ENCODE results near the gene CDY1. TPM values are rescaled to one million over a fixed set of nuclear protein-coding genes. Genes with fewer than 3 reads are reported as not detected.
"Not testable (repeated sequence)": the region's sequence is repeated elsewhere in the genome, so short reads cannot be mapped to it uniquely, and the experiment has no call there.

CDY1 gene
- total RNA-seq (2014; rRNA removed; shearing (Covaris generic)) (not detected in 2 replicates), polyA plus RNA-seq (2016; fragmentation: Nextera tagmentation; extraction: Ambion mirVana) (not detected in 2 replicates)
- long read RNA-seq = 0 reads

DNA sequence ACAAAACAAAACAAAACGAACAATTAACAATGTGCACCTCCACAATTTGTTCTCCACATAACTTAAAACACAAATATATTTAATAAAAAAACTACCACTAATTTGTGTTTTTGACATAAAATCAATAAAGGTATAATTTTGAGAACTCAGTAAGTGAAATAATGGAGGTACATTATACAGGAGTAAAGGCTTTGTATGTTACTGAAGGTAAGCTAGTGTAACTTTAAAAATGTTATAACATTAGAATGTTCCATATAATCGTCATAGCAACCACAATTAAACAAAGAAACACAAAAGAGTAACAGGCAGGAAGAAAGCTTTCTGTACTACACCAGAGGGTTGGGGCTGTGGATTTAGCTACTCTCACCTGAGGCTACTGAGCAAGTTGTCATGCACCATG lies at the start of gene CDY1:
CDY1 (plus strand) TSS at position 301 of the 400 bp plus-strand sequence. CDS start 326 bp downstream, outside the sequence.
- H3K4me3 Mint-ChIP-seq; H3K36me3 Mint-ChIP-seq (ENCODE audit: low read depth); H4K20me1 ChIP-seq (replicated peaks; ENCODE audit: insufficient read depth); H3K79me2 ChIP-seq (replicated peaks; ENCODE audit: insufficient read depth); H3K4me1 Mint-ChIP-seq; ATAC-seq; H3F3A ChIP-seq (replicated peaks; ENCODE audit: low read depth); H3K4me1 ChIP-seq (ENCODE audit: insufficient read depth); H3K27ac Mint-ChIP-seq; H3K27ac ChIP-seq (ENCODE audit: low read depth); H3K27me3 Mint-ChIP-seq (ENCODE audit: insufficient read depth, low read depth, poor library complexity); H3K36me3 ChIP-seq (ENCODE audit: insufficient read depth); H3K9me2 ChIP-seq (ENCODE audit: insufficient read depth); H3K9me3 Mint-ChIP-seq; H3K4me2 ChIP-seq; H2AFZ ChIP-seq; H3K4me3 ChIP-seq; DNase-seq (ENCODE audit: low spot score); H3K27me3 ChIP-seq (ENCODE audit: insufficient read depth): not testable (repeated sequence)

- not testable (repeated sequence) for H2AFZ ChIP-seq; H3K27me3 ChIP-seq (ENCODE audit: insufficient read depth); H3K4me1 ChIP-seq (ENCODE audit: insufficient read depth); H3F3A ChIP-seq (replicated peaks; ENCODE audit: low read depth); H3K4me3 ChIP-seq; H3K36me3 Mint-ChIP-seq (ENCODE audit: low read depth); H3K4me2 ChIP-seq; H3K9me3 Mint-ChIP-seq; H3K9me2 ChIP-seq (ENCODE audit: insufficient read depth); H3K27me3 Mint-ChIP-seq (ENCODE audit: insufficient read depth, low read depth, poor library complexity); H3K27ac Mint-ChIP-seq; H3K36me3 ChIP-seq (ENCODE audit: insufficient read depth); H3K4me3 Mint-ChIP-seq; ATAC-seq; H3K27ac ChIP-seq (ENCODE audit: low read depth); H3K79me2 ChIP-seq (replicated peaks; ENCODE audit: insufficient read depth); H4K20me1 ChIP-seq (replicated peaks; ENCODE audit: insufficient read depth); DNase-seq (ENCODE audit: low spot score); H3K4me1 Mint-ChIP-seq
Measured at GRCh38 chrY:25593336-25593735, 28.6 kb upstream of the CDY1 start.

- not testable (repeated sequence) for H3F3A ChIP-seq (replicated peaks; ENCODE audit: low read depth); H3K27ac Mint-ChIP-seq; H3K4me2 ChIP-seq; H3K79me2 ChIP-seq (replicated peaks; ENCODE audit: insufficient read depth); H3K36me3 ChIP-seq (ENCODE audit: insufficient read depth); H3K27ac ChIP-seq (ENCODE audit: low read depth); H3K4me3 ChIP-seq; H3K27me3 Mint-ChIP-seq (ENCODE audit: insufficient read depth, low read depth, poor library complexity); ATAC-seq; H3K4me1 Mint-ChIP-seq; H4K20me1 ChIP-seq (replicated peaks; ENCODE audit: insufficient read depth); H3K27me3 ChIP-seq (ENCODE audit: insufficient read depth); H3K36me3 Mint-ChIP-seq (ENCODE audit: low read depth); H3K9me2 ChIP-seq (ENCODE audit: insufficient read depth); H3K9me3 Mint-ChIP-seq; H2AFZ ChIP-seq; H3K4me1 ChIP-seq (ENCODE audit: insufficient read depth); H3K4me3 Mint-ChIP-seq; DNase-seq (ENCODE audit: low spot score)
Measured at GRCh38 chrY:25620209-25620608, 1.7 kb upstream of the CDY1 start.

GRCh38 chrY:25626524-25626923 lies 4.6 kb downstream of the CDY1 start:
- H3K36me3 ChIP-seq (ENCODE audit: insufficient read depth); H3K79me2 ChIP-seq (replicated peaks; ENCODE audit: insufficient read depth); H3K27me3 ChIP-seq (ENCODE audit: insufficient read depth); H3K4me1 ChIP-seq (ENCODE audit: insufficient read depth); H3K4me2 ChIP-seq; H4K20me1 ChIP-seq (replicated peaks; ENCODE audit: insufficient read depth); H3K4me3 ChIP-seq; H3K9me2 ChIP-seq (ENCODE audit: insufficient read depth); H2AFZ ChIP-seq; H3K4me1 Mint-ChIP-seq; H3K9me3 Mint-ChIP-seq; H3K27me3 Mint-ChIP-seq (ENCODE audit: insufficient read depth, low read depth, poor library complexity); ATAC-seq; H3F3A ChIP-seq (replicated peaks; ENCODE audit: low read depth); H3K27ac Mint-ChIP-seq; H3K36me3 Mint-ChIP-seq (ENCODE audit: low read depth); H3K4me3 Mint-ChIP-seq; DNase-seq (ENCODE audit: low spot score); H3K27ac ChIP-seq (ENCODE audit: low read depth): not testable (repeated sequence)

DNA sequence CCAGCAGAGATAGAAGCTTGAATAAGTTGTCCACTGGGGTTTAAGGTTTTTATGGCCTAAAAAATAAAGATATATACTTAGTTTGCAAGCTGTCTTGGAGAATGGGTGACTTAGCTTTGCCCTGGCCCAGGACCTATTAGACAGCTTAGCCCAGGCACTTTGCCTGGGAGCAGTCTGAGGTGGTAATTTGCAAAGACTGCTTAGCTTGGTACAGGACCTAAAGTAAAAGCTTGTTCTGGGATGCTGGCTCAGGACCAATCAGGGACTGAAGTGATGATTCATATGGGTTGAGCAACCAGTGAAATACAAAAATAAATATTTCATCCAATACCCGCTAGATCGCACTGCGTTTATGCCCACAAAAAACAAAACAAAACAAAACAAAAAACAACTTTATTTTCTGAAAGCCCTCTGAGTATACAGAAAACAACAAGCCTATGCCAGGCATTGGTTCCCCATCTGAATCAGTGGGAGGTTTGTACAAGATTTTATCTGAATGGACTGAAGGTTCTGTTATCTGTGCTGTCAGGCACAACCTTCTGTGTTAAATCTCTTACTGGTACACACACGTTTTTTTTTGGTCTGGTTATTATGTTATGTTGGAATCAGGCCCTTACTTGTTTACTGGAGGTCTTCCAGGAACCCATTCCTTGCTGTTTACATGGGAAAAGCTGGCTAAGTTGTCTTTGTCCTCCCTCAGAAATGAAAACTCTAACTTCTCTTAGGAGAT lies 8.6 kb downstream of the CDY1 start:
- not testable (repeated sequence) for H3K36me3 Mint-ChIP-seq (ENCODE audit: low read depth); H4K20me1 ChIP-seq (replicated peaks; ENCODE audit: insufficient read depth); H3K27ac Mint-ChIP-seq; DNase-seq (ENCODE audit: low spot score); H3K27ac ChIP-seq (ENCODE audit: low read depth); H3K9me2 ChIP-seq (ENCODE audit: insufficient read depth); H3K27me3 ChIP-seq (ENCODE audit: insufficient read depth); H2AFZ ChIP-seq; H3K4me1 Mint-ChIP-seq; H3F3A ChIP-seq (replicated peaks; ENCODE audit: low read depth); H3K27me3 Mint-ChIP-seq (ENCODE audit: insufficient read depth, low read depth, poor library complexity); H3K4me3 Mint-ChIP-seq; H3K4me1 ChIP-seq (ENCODE audit: insufficient read depth); H3K36me3 ChIP-seq (ENCODE audit: insufficient read depth); H3K4me3 ChIP-seq; H3K79me2 ChIP-seq (replicated peaks; ENCODE audit: insufficient read depth); H3K9me3 Mint-ChIP-seq; ATAC-seq; H3K4me2 ChIP-seq

GRCh38 chrY:25639852-25640251 lies 17.9 kb downstream of the CDY1 start:
- H3K9me3 Mint-ChIP-seq, H3K4me3 Mint-ChIP-seq, ATAC-seq: not testable (repeated sequence)

More at GRCh38 chrY:25639852-25640251, 17.9 kb downstream of the CDY1 start:
- H3K4me2 ChIP-seq; H3K36me3 Mint-ChIP-seq (ENCODE audit: low read depth); H3F3A ChIP-seq (replicated peaks; ENCODE audit: low read depth); H3K4me1 ChIP-seq (ENCODE audit: insufficient read depth); H3K27me3 ChIP-seq (ENCODE audit: insufficient read depth); H4K20me1 ChIP-seq (replicated peaks; ENCODE audit: insufficient read depth); H3K27me3 Mint-ChIP-seq (ENCODE audit: insufficient read depth, low read depth, poor library complexity); H3K27ac ChIP-seq (ENCODE audit: low read depth); H3K27ac Mint-ChIP-seq; H3K79me2 ChIP-seq (replicated peaks; ENCODE audit: insufficient read depth); H3K36me3 ChIP-seq (ENCODE audit: insufficient read depth); H2AFZ ChIP-seq; H3K9me2 ChIP-seq (ENCODE audit: insufficient read depth); DNase-seq (ENCODE audit: low spot score); H3K4me1 Mint-ChIP-seq; H3K4me3 ChIP-seq: not testable (repeated sequence)

Data from GM23338 (cell line).